ENCODE results near the gene CNTNAP3. TPM values are rescaled to one million over a fixed set of nuclear protein-coding genes. Genes with fewer than 3 reads are reported as not detected.
A peak's percentile ranks its signal among the peaks of the same experiment; 100 is the strongest.
"Not testable (repeated sequence)": the region's sequence is repeated elsewhere in the genome, so short reads cannot be mapped to it uniquely, and the experiment has no call there.

Gene CNTNAP3
- total and polyA plus RNA-seq, 2 experiments from 2014 or later, result 1.0 to 1.1 TPM

DNA sequence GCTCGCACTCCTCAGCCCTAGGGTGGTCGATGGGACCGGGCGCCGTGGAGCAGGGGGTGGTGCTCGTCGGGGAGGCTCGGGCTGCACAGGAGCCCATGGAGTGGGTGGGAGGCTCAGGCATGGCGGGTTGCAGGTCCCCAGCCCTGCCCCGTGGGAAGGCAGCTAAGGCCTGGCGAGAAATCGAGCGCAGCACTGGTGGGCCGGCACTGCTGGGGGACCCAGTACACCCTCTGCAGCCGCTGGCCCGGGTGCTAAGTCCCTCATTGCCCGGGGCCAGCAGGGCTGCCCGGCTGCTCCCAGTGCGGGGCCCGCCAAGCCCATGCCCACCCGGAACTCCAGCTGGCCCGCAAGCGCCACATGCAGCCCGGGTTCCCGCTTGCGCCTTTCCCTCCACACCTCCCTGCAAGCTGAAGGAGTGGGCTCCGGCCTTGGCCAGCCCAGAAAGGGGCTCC lies 245.6 kb downstream of the CNTNAP3 start:
- H3K9me3 ChIP-seq (ENCODE audit: low read depth); H3K27ac ChIP-seq; H3K4me1 ChIP-seq (ENCODE audit: low read depth); H3K4me3 ChIP-seq; H3K27me3 ChIP-seq; DNase-seq (ENCODE audit: low read depth in 1 of 2, low spot score in 1 of 2); H3K36me3 ChIP-seq: not testable (repeated sequence)

DNA sequence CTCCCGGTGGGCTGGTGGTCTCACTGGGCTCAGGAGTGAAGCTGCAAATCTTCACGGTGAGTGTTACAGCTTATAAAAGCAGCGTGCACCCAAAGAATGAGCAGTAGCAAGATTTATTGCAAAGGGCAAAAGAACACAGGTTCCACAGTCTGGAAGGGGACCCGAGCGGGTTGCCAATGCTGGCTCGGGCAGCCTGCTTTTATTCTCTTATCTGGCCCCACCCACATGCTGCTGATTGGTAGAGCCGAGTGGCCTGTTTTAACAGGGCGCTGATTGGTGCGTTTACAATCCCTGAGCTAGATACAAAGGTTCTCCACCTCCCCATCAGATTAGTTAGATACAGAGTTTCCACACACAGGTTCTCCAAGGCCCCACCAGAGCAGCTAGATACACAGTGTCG lies 246.2 kb downstream of the CNTNAP3 start:
- H3K27me3 ChIP-seq; H3K9me3 ChIP-seq (ENCODE audit: low read depth); DNase-seq (ENCODE audit: low read depth in 1 of 2, low spot score in 1 of 2); H3K36me3 ChIP-seq; H3K27ac ChIP-seq; H3K4me1 ChIP-seq (ENCODE audit: low read depth); H3K4me3 ChIP-seq: not testable (repeated sequence)

DNA sequence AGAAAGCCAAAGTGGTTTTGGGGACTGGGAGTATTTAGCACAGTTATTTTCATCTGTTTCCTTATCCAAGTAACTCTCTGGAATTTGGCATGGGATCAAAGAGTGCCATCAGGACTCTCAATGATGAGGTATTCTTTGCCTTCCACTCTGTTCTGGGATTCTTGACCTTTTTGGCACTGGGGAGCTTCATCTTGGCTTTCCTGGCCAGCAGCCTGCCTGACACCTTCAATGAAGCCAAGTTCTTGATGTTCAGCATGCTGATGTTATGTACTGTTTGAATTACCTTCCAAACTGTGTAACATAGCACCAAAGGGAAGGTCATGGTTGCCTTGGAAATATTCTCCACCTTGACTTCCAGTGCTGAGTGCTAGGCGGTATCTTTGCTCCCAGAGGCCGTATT lies 248.8 kb downstream of the CNTNAP3 start:
- H3K4me1 ChIP-seq (ENCODE audit: low read depth); H3K27ac ChIP-seq; H3K4me3 ChIP-seq; H3K9me3 ChIP-seq (ENCODE audit: low read depth); DNase-seq (ENCODE audit: low read depth in 1 of 2, low spot score in 1 of 2); H3K27me3 ChIP-seq; H3K36me3 ChIP-seq: not testable (repeated sequence)

DNA sequence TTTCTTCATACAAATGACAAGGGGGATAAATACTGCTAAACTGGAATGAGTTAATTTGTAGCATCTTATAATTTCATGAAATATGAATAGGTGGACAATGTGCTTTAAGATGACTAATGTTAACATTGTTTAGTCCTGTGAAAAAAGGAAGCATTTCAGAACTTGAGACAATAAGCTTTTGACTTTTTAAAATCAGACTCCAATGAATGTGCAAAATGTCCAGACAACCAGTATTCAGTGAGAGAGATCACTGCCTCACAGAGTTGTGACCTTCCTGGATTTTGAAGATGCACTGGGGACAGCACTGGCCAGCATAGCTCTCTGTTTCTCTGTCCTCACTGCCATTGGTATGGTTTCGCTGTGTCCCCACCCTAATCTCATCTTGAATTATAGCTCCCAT lies 249.7 kb downstream of the CNTNAP3 start:
- DNase-seq (ENCODE audit: low read depth in 1 of 2, low spot score in 1 of 2); H3K27ac ChIP-seq; H3K4me1 ChIP-seq (ENCODE audit: low read depth); H3K4me3 ChIP-seq; H3K27me3 ChIP-seq; H3K9me3 ChIP-seq (ENCODE audit: low read depth); H3K36me3 ChIP-seq: not testable (repeated sequence)

DNA sequence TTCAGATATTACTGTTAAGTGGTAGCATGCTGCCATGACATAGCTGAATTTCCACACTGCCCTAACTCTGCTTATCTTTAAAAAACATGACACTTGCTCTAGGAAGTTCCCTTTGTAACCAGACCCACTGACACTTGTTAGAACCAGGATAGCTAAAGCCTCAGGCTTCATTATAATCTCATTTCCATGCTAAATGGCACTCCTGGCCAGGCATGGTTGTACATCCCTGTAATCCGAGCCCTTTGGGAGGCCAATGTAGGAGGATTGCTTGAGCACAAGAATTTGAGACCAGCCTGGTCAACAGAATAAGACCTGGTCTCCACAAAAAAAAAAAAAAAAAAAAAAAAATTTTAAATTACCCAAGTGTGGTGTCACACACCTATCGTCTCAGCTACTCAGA lies 254.1 kb downstream of the CNTNAP3 start:
- not testable (repeated sequence) for H3K27me3 ChIP-seq; H3K27ac ChIP-seq; H3K9me3 ChIP-seq (ENCODE audit: low read depth); H3K36me3 ChIP-seq; DNase-seq (ENCODE audit: low read depth in 1 of 2, low spot score in 1 of 2); H3K4me1 ChIP-seq (ENCODE audit: low read depth); H3K4me3 ChIP-seq

DNA sequence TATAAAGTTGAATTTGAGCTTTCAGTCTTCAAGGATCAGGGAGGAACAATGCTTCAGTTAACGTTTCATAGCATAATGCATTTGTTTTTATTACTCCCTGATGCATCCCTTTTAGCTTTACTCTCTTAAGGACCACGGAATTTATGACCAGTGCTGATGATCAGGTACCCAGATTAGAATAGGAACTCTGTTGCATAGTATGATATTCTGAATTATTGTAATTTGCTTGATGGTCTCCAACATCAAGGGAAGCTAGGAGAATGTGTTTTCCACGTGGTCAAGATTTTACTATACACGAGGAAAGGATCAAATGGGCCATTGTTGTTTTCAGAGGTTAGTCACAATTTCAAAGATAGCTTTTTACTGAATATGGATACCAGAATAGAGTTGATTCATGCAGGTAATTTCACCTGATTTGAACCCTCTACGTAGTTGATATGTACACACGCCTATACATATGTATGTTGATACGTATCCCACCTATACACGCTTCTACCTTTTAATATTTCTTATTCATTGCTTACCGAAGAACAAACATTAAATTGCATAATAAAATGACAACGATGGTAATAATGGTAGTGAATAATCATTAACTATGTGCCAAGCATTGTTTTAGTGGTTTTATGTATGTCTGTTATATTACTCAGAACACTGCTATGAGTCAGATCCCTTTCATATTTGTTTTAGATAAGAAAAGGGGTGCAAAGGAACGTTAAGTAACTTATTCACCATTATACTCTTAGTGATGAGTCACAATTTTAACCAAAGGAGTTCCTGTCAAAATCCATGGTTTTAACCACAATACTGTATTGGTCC lies 257.6 kb downstream of the CNTNAP3 start:
- DNase-seq (ENCODE audit: low read depth in 1 of 2, low spot score in 1 of 2), result peak in 1 of 2 donors; percentile 56
- H3K36me3 ChIP-seq; H3K27me3 ChIP-seq; H3K27ac ChIP-seq; H3K4me3 ChIP-seq; H3K4me1 ChIP-seq (ENCODE audit: low read depth); H3K9me3 ChIP-seq (ENCODE audit: low read depth): not testable (repeated sequence)

DNA sequence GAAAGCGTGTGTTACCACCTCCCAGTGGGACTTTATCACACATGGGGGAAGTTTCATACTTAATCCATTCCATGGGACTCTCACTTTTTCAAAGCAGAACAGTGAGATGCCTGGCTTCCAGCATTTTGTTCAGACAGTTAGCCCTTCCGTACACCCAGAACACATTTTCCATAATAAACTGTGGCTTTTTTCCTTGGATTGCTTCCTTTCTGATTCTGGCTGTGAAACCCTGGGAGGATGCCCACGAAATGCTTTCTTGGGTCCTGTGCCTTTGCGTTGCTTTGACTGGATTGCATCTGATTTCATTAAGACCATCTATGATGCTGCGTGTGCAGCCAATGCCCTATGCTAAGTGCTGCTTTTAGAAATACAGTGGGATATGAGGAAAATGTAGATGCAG lies 259.1 kb downstream of the CNTNAP3 start:
- H3K4me3 ChIP-seq; H3K27me3 ChIP-seq; H3K9me3 ChIP-seq (ENCODE audit: low read depth); H3K36me3 ChIP-seq; H3K4me1 ChIP-seq (ENCODE audit: low read depth); DNase-seq (ENCODE audit: low read depth in 1 of 2, low spot score in 1 of 2); H3K27ac ChIP-seq: not testable (repeated sequence)

DNA sequence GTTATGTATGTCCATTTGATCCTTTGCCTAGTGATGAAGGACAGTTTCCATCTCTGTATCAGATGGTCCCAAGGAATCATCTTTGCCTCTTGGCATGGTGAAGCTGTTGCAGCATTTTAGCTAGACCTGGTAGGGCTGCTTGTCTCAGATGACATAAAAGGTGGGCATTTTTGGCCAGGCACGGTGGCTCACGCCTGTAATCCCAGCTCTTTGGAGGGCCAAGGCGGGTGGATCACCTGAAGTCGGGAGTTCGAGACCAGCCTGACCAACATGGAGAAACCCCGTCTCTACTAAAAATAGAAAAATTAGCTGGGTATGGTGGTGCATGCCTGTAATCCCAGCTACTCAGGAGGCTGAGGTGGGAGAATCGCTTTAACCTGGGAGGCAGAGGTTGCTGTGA lies 259.8 kb downstream of the CNTNAP3 start:
- H3K4me3 ChIP-seq; H3K36me3 ChIP-seq; DNase-seq (ENCODE audit: low read depth in 1 of 2, low spot score in 1 of 2); H3K27ac ChIP-seq; H3K27me3 ChIP-seq; H3K4me1 ChIP-seq (ENCODE audit: low read depth); H3K9me3 ChIP-seq (ENCODE audit: low read depth): not testable (repeated sequence)

DNA sequence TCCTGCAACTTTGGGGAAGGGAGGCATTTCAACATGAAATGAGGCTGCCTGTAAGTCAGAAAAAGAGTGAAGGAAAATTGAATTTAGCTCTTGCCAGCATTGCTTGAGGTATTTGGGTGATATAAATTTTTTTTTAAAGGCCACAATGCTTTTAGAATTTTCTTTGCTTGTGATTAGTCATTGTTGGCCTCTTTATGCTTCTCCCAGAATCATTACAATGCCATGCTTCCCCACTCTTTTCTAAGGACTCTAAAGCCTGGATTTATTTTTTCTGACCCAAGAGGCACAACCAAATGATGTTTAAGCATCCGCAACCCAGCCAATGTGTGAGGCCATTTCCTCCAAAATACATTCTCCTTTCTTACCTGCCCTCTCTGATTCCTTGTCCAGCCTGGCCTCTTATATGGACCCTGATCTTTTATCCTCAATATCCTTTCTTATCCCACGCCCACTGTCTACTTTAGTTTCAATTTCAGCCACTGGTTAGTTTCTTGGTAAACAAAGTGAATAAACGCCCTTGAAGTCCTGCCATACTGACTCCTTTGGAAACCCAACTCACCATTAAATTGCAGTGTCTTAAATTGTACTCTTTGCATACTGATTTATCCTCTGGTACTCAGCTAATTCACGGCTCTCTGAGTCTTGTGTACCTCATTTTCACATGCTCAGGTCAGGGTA lies 261.9 kb downstream of the CNTNAP3 start:
- H3K36me3 ChIP-seq; H3K9me3 ChIP-seq (ENCODE audit: low read depth); H3K4me1 ChIP-seq (ENCODE audit: low read depth); H3K27me3 ChIP-seq; DNase-seq (ENCODE audit: low read depth in 1 of 2, low spot score in 1 of 2); H3K4me3 ChIP-seq; H3K27ac ChIP-seq: not testable (repeated sequence)

Other genes with a start within 250 kb of the CNTNAP3 start
- not detected in 2 replicates for gene SPATA31A1, start 67.5 kb upstream of the CNTNAP3 start, total RNA-seq
- gene SPATA31A1, start 67.5 kb upstream of the CNTNAP3 start, polyA plus RNA-seq, result not detected in 2 replicates